Measurements from ENCODE around the gene ZNF578. TPM values are rescaled to one million over a fixed set of nuclear protein-coding genes. Genes with fewer than 3 reads are reported as not detected.
"Not testable (repeated sequence)": the region's sequence is repeated elsewhere in the genome, so short reads cannot be mapped to it uniquely, and the experiment has no call there.

Gene ZNF578
- total and polyA plus RNA-seq, 2 experiments from 2014 or later = 1.3 to 2.2 TPM

DNA sequence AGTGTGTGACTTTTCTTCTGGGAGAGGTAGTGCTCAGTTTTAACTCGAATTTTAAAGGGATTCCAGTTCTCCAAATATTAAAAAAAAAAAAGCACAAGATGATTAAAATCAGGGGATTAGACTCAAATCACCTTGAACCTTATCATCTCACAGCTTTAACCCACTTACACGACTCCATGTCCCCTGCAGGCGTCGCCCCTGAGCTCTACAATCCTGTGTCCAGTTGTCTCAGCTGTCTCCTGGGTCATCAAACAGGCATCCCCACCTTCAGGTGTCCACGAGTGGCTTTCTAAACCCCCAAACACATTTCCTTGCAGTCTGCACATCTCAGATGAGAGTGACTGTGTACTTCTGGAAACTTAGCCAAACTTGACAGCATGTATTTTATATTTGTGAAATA is 88.3 kb downstream of the ZNF578 start:
- Histone ChIP-seq H3K9me3 (ENCODE audit: low read depth) (no peaks in the 10 kb centered on the region), H3K4me1 (ENCODE audit: insufficient read depth) (no peaks in the 10 kb centered on the region), H3K4me3 (no peak overlapping the region), H3K36me3 (ENCODE audit: low read depth) (peaks cover 18% of the 10 kb centered on the region; the same call in 1 of the 2 replicates), H3K79me2 (ENCODE audit: insufficient read depth) (peaks cover 42% of the 10 kb centered on the region), H3K27me3 (replicated peaks; ENCODE audit: insufficient read depth) (no peaks in the 10 kb centered on the region), H3K27ac (no peak overlapping the region), H3F3A (ENCODE audit: insufficient read depth) (no peaks in the 10 kb centered on the region), H3K9ac (no peak overlapping the region), H3K4me2 (ENCODE audit: unreplicated experiment) (no peak overlapping the region), H4K20me1 (ENCODE audit: insufficient read depth) (no peaks in the 10 kb centered on the region), H3K9me2 (ENCODE audit: insufficient read depth) (no peaks in the 10 kb centered on the region), H2AFZ (no peak overlapping the region)
- in situ Hi-C loops (cut with MboI) = no loop called here
- no peak for DNase-seq
- TF ChIP-seq EZH2 (IDR thresholded peaks at IDR 0.05; ENCODE audit: insufficient read depth, poor library complexity, severe bottlenecking) (no peak), EZH2phosphoT487 (IDR thresholded peaks at IDR 0.05; ENCODE audit: insufficient read depth, low read depth) (no peak)
- WGBS, 2 experiments (ENCODE audit: low coverage in 1 of 2, low lambda C conversion rate in 2 of 2, missing lambda C conversion rate in 2 of 2) = 91 to 92% methylated on average over 5 of the region's 5 CpGs

- H3K9ac ChIP-seq; H3K4me1 ChIP-seq (ENCODE audit: insufficient read depth); DNase-seq; H2AFZ ChIP-seq; H4K20me1 ChIP-seq (ENCODE audit: insufficient read depth); H3K9me3 ChIP-seq (ENCODE audit: low read depth); H3K27me3 ChIP-seq (replicated peaks; ENCODE audit: insufficient read depth); H3K9me2 ChIP-seq (ENCODE audit: insufficient read depth); in situ Hi-C loops (cut with MboI); H3K4me2 ChIP-seq (ENCODE audit: unreplicated experiment); H3K4me3 ChIP-seq; H3F3A ChIP-seq (ENCODE audit: insufficient read depth); H3K27ac ChIP-seq: not testable (repeated sequence)
- WGBS, 2 experiments (ENCODE audit: low coverage in 1 of 2, low lambda C conversion rate in 2 of 2, missing lambda C conversion rate in 2 of 2) = 97 to 99% methylated on average over 6 of the region's 6 CpGs
- peaks cover 33% of the 10 kb centered on the region for H3K79me2 ChIP-seq (ENCODE audit: insufficient read depth)
- H3K36me3 ChIP-seq (ENCODE audit: low read depth) = peaks cover 19% of the 10 kb centered on the region; the same call in 1 of the 2 replicates
These were observed 89.2 kb downstream of the ZNF578 start for GRCh38 chr19:52542541-52542940.

DNA sequence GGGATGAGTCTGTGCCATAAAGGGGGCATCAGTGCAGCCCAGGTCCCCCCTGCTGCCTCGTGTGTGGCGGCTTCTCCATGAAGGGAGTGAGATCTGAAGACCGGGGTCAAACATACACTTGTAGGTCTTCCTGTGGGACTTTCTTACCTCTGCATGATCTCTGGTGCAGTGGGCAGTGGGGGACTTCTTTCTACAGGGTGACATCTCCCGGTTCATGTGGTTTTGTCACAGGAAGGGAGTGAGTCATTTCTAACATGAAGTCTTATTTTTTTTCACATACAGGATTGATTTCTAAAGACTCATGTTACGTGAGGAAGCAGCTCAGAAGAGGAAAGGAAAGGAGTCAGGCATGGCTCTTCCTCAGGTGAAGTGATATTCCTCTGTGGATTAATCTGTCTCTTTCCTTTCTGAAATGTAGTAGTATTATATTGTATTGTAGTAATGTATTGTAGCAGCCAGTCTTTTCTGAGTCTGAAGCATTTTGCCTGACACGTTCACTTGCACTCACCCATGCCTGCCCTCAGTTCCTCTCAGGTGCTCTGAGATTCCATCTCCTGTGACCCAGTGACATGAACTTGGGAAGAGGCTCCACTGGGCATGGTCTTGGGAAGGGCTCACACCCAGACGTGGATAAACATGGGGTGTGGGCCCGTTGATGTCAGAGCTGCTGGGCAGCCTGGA is 89.8 kb downstream of the ZNF578 start:
- no peak overlapping the region for H3K27ac ChIP-seq
- no peaks in the 10 kb centered on the region for H3K4me1 ChIP-seq (ENCODE audit: insufficient read depth)
- peaks cover 30% of the 10 kb centered on the region for H3K79me2 ChIP-seq (ENCODE audit: insufficient read depth)
- in situ Hi-C loops (cut with MboI) = no loop called here
- H3K27me3 ChIP-seq (replicated peaks; ENCODE audit: insufficient read depth) = no peaks in the 10 kb centered on the region
- DNase-seq = no peak
- no peak for TF ChIP-seq EZH2phosphoT487 (IDR thresholded peaks at IDR 0.05; ENCODE audit: insufficient read depth, low read depth)
- TF ChIP-seq EZH2 (IDR thresholded peaks at IDR 0.05; ENCODE audit: insufficient read depth, poor library complexity, severe bottlenecking) = no peak
- H2AFZ ChIP-seq = no peak overlapping the region
- WGBS, 2 experiments (ENCODE audit: low coverage in 1 of 2, low lambda C conversion rate in 2 of 2, missing lambda C conversion rate in 2 of 2) = 68 to 77% methylated on average over 8 of the region's 8 CpGs
- no peak overlapping the region for H3K4me2 ChIP-seq (ENCODE audit: unreplicated experiment)
- H3K9me3 ChIP-seq (ENCODE audit: low read depth) = no peaks in the 10 kb centered on the region
- H3K9ac ChIP-seq = no peak overlapping the region
- no peaks in the 10 kb centered on the region for H4K20me1 ChIP-seq (ENCODE audit: insufficient read depth)
- no peaks in the 10 kb centered on the region for H3K9me2 ChIP-seq (ENCODE audit: insufficient read depth)
- no peaks in the 10 kb centered on the region for H3F3A ChIP-seq (ENCODE audit: insufficient read depth)
- no peak overlapping the region for H3K4me3 ChIP-seq
- peaks cover 19% of the 10 kb centered on the region; the same call in 1 of the 2 replicates for H3K36me3 ChIP-seq (ENCODE audit: low read depth)

DNA sequence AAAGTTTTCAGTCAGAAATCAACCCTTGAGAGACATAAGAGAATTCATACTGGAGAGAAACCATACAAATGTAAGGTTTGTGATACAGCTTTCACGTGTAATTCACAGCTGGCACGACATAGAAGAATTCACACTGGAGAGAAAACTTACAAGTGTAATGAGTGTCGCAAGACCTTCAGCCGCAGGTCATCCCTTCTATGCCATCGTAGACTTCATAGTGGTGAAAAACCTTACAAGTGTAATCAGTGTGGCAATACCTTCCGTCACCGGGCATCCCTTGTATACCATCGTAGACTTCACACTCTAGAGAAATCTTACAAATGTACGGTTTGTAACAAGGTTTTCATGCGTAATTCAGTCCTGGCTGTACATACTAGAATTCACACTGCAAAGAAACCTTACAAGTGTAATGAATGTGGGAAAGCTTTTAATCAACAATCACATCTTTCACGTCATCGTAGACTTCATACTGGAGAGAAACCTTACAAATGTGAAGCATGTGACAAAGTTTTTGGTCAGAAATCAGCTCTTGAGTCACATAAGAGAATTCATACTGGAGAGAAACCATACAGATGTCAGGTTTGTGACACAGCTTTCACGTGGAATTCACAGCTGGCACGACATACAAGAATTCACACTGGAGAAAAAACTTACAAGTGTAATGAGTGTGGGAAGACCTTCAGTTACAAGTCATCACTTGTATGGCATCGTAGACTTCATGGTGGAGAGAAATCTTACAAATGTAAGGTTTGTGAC is 101.0 kb downstream of the ZNF578 start:
- H3K27me3 ChIP-seq (replicated peaks; ENCODE audit: insufficient read depth) = no peaks in the 10 kb centered on the region
- in situ Hi-C loops (cut with MboI) = no loop called here
- peaks cover 64% of the 10 kb centered on the region for H3K36me3 ChIP-seq (ENCODE audit: low read depth)
- peaks cover 18% of the 10 kb centered on the region for H3K9me3 ChIP-seq (ENCODE audit: low read depth)
- WGBS, 2 experiments (ENCODE audit: low coverage in 1 of 2, low lambda C conversion rate in 2 of 2, missing lambda C conversion rate in 2 of 2) = 97 to 98% methylated on average over 15 of the region's 15 CpGs
- no peaks in the 10 kb centered on the region; the same call in 1 of the 2 replicates for H3K79me2 ChIP-seq (ENCODE audit: insufficient read depth)
- no peaks in the 10 kb centered on the region for H3K9me2 ChIP-seq (ENCODE audit: insufficient read depth)
- H3F3A ChIP-seq (ENCODE audit: insufficient read depth) = peaks cover 11% of the 10 kb centered on the region; the same call in 1 of the 2 replicates
- TF ChIP-seq EZH2 (IDR thresholded peaks at IDR 0.05; ENCODE audit: insufficient read depth, poor library complexity, severe bottlenecking) (no peak), EZH2phosphoT487 (IDR thresholded peaks at IDR 0.05; ENCODE audit: insufficient read depth, low read depth) (no peak)
- peak; percentile 1 for DNase-seq
- H3K4me3 ChIP-seq = no peak overlapping the region
- H2AFZ ChIP-seq = no peak overlapping the region
- H3K4me1 ChIP-seq (ENCODE audit: insufficient read depth) = no peaks in the 10 kb centered on the region
- no peak overlapping the region for H3K4me2 ChIP-seq (ENCODE audit: unreplicated experiment)
- H3K9ac ChIP-seq = no peak overlapping the region
- H3K27ac ChIP-seq = no peak overlapping the region
- H4K20me1 ChIP-seq (ENCODE audit: insufficient read depth) = no peaks in the 10 kb centered on the region

All from GM23248 (cell line).